Breast epithelium (tissue), 3 donors: ENCODE measurements around the gene LAMC1.

Experiments
- POLR2A ChIP-seq: fragments of 450-650 bp; IDR thresholded peaks from one replicate; pipeline ENCODE4 v1.6.1; 2016; ENCODE audit warnings: antibody characterized with exemption, mild to moderate bottlenecking, moderate library complexity
- TF ChIP-seq, protein P1 (sequence below), 3 donors: fragments of 450-650 bp; IDR thresholded peaks; one replicate each; pipeline ENCODE4 v1.5.1; 2016 to 2017; ENCODE audit warnings: antibody characterized with exemption in 3 of 3, mild to moderate bottlenecking in 3 of 3, moderate library complexity in 3 of 3

- TF ChIP-seq, protein P1, sequence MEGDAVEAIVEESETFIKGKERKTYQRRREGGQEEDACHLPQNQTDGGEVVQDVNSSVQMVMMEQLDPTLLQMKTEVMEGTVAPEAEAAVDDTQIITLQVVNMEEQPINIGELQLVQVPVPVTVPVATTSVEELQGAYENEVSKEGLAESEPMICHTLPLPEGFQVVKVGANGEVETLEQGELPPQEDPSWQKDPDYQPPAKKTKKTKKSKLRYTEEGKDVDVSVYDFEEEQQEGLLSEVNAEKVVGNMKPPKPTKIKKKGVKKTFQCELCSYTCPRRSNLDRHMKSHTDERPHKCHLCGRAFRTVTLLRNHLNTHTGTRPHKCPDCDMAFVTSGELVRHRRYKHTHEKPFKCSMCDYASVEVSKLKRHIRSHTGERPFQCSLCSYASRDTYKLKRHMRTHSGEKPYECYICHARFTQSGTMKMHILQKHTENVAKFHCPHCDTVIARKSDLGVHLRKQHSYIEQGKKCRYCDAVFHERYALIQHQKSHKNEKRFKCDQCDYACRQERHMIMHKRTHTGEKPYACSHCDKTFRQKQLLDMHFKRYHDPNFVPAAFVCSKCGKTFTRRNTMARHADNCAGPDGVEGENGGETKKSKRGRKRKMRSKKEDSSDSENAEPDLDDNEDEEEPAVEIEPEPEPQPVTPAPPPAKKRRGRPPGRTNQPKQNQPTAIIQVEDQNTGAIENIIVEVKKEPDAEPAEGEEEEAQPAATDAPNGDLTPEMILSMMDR (IDR thresholded peaks at IDR 0.05), result no peak
- no peak for TF ChIP-seq POLR2A
Measured at GRCh38 chr1:183178545-183178944, 155.3 kb downstream of the LAMC1 start.
